Measurements from ENCODE around the gene ERCC6. TPM values are rescaled to one million over a fixed set of nuclear protein-coding genes. Genes with fewer than 3 reads are reported as not detected.

Gene ERCC6
- 32.7 and 35.1 TPM in 2 replicates for total RNA-seq

- intact Hi-C loops (cut with micrococcal nuclease): loop anchor here (1.0 to 10.0 kb wide), 6 partner anchors 30 to 1231 kb away; partner anchors contain the start of genes MAPK8 and TMEM273
These were observed at the start of gene ERCC6 for GRCh38 chr10:49538381-49539319. Gene ERCC6, minus strand, starts transcription at chr10:49539121.

DNA sequence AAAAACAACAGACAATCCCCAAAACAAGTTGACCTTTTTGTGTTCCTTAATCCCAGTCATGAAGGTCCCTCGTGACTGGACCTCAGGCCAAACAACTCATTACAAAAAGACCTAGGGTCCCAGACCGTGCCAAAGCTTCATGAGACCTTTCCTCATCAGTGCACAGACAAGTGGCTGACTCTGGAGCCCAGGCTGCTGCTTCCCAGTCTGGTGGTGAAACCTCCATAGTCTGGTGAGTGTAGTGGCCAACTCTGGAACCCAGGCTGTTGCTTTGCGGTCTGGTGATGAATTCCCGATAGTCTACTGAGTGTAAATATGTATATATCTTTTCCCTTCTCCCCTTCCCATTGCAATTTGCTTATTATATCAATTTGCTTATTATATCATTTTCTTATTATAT is 49.1 kb upstream of the ERCC6 start:
- intact Hi-C loops (cut with micrococcal nuclease): no loop called here

- intact Hi-C loops (cut with micrococcal nuclease): no loop called here
These were observed 46.5 kb upstream of the ERCC6 start for GRCh38 chr10:49585387-49585786.

GRCh38 chr10:49579621-49580020 is 40.7 kb upstream of the ERCC6 start:
- intact Hi-C loops (cut with micrococcal nuclease): no loop called here

GRCh38 chr10:49578392-49578791 is 39.5 kb upstream of the ERCC6 start:
- intact Hi-C loops (cut with micrococcal nuclease): no loop called here

DNA sequence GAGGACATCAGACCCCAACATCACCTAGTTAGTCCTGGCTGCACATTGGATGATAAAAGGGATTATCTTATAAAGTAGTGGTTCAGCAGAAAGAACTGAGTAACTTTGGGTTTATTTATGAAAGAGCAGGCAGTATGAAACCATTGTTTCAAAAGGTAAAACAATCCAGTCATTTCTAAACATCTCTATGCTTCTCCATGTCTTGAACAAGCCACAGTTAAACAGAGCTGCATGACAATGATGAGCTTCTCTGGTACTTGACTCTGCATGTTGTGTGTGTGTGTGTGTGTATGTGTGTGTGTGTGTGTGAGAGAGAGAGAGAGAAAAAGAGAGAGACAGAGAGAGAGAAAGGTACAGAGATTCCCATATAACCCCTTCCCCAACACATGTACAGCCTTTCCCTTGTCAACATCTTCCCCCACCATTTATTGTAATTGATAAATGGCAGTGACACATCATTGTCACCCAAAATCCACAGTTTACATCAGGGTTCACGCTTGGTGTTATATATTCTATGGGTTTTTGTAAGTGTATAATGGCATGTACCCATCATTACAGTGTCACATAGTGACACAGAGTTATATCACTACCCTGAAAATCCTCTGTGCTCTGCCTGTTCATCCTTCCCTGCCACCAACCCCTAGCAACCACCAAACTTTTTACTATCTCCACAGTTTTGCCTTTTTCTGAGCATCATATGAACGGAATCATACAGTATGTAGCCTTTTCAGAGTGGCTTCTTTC is 38.4 kb upstream of the ERCC6 start:
- intact Hi-C loops (cut with micrococcal nuclease): no loop called here

DNA sequence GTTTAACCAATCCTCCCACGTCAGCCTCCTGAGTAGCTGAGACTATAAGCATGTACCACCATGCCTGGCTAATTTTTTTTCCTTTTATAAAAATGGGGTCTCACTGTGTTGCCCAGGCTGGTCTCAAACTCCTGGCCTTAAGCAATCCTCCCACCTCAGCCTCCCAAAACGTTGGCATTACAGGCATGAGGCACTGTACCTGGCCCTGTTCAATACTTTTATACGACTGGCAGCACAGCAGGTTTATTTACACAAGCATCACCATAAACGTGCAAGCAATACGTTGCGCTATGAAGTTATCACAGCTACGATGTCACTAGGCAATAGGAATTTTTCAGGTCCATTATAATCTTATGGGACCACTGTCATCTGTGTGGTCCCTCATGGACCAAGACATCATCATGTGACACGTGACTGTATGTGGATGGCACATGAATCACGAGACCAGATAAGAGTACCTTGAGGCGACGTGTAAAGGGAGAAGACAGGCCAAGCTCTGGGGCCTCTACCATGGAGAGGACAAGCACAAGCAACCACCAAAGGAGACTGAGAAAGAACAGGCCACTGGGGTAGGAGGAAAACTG is 36.7 kb upstream of the ERCC6 start:
- intact Hi-C loops (cut with micrococcal nuclease): no loop called here

DNA sequence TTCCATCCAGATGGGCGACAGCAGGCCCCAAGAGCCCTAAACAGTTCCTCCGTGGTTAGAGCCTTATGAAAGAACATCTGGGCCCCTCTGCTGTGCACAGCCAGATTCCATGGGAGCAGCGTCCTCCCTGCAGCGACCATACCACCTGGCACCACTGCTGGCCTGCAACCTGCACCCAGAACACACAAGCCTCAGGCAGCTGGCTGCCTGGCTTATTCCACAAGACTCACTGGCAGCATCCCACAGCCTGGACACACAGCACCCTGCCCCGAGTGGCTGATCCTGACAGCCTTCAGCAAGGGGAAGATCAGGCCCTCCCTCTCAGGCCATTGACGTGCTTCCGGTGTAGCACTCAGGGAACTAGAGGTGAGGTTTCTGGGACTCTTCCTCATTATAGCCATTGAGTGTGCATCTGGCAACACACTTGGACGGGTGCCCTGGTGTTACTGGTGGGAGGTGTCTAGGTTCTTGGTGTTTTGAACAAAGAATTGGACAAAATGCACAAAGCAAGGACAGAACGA is 33.7 kb upstream of the ERCC6 start:
- intact Hi-C loops (cut with micrococcal nuclease): no loop called here

DNA sequence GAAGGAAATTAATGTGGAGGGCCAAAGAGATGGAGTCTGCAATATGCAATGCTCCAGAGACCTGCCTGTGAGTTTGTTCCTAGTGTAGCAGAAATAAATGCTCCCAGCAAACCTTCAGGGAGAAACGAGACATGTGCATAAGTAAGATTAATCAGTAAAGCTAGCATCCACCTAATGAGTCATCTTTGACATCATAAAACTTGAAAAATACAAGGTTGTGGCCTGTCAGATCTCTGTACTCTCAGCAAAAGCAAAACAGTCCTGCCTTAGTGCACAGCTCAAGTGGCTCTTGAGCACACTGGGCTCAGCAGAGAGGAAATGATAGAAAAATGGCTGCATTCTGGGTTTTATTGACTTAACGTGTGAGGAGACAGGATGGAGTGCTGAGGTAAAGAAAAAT is 32.5 kb upstream of the ERCC6 start:
- intact Hi-C loops (cut with micrococcal nuclease): no loop called here

DNA sequence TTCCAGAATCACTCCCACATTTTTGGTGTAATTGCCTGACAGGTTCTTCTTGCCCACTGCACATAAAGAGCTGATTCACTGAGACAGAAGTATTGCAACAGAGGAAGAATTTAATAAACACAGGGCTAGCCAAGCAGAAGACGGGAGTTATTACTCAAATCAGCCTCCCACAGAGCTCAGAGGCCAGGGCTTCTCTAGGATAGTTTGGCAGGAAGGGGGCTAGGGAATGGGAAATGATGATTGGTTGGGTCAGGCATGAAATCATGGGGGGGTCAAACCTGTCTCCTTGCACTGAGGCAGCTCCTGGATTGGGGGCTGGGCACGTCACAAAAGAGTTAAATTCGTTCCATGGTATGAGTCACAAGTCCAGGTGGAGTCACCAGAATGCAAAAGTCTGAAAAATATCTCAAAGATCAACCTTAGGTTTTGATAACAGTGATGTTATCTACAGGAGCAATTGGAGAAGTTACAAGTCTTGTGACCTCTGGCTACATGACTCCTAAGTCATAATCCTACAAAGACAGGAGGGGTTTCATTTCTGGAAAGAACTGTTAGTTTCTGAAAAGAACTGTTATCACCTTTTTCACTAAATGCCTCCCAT is 30.2 kb upstream of the ERCC6 start:
- intact Hi-C loops (cut with micrococcal nuclease): no loop called here

DNA sequence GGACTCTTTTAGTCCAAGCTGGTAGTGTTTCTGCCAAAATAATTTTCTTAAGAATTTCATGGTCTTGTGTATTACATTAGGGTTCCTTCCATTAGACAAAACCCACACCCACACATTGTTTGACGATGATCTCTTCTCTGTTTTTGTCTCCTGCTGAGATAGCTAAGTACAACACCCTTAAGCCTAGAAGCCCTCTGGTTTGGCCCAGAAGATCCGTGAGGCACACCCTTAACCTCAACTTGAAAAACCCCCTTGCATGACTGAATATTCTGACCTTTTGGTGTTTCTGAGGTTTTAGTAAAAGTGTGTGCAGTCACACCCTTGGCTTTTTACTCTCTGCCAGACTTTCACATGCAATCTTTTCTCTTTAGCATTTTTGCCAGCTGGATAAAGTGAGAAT is 29.3 kb upstream of the ERCC6 start:
- intact Hi-C loops (cut with micrococcal nuclease): loop anchor here (1.0 kb wide), 1 partner anchor 29 kb away; the partner anchor contains the start of gene ERCC6

GRCh38 chr10:49567810-49568209 is 28.9 kb upstream of the ERCC6 start:
- intact Hi-C loops (cut with micrococcal nuclease): loop anchor here (1.0 kb wide), 1 partner anchor 29 kb away; the partner anchor contains the start of gene ERCC6

GRCh38 chr10:49564461-49565009 is 25.6 kb upstream of the ERCC6 start:
- intact Hi-C loops (cut with micrococcal nuclease): no loop called here

- intact Hi-C loops (cut with micrococcal nuclease): no loop called here
These were observed 24.0 kb upstream of the ERCC6 start for GRCh38 chr10:49562893-49563292.

DNA sequence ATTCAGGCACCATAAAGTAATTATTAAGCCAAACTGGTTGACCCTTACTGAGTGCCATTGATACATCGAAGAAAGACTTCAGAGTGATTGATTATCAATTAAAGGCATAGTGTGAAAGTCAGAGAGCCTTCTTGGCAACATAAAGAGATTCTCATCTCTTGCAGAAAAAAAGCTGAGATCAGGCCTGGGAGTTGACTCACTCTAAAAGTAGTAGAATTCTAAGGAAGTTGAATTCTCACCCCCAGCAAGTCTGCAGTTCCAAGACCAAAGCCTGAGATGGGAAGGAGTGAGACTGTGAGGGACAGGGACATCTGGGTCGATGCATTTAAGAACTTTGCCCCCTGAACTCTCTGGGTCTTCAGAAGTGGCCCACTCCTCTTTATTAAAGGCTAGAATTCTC is 21.6 kb upstream of the ERCC6 start:
- intact Hi-C loops (cut with micrococcal nuclease): no loop called here

DNA sequence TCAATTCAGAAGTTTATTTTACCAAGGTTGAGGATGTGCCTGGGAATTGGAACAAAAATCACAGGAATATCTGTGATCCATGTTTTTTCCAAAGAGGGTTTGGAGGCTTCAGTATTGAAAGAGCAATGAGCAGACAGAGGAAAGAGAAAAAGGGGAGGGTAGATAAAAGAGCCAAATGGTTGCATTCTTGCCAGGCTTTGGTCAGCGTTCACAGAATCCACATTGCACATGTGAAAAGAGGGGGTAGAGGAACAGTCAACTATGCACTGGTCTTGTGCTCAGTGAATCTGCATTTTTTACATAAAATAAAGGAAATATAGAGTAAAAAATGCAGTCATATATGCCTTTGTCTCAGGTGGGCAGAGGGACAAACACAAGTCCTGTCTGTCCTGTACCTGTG is 20.6 kb upstream of the ERCC6 start:
- intact Hi-C loops (cut with micrococcal nuclease): no loop called here

DNA sequence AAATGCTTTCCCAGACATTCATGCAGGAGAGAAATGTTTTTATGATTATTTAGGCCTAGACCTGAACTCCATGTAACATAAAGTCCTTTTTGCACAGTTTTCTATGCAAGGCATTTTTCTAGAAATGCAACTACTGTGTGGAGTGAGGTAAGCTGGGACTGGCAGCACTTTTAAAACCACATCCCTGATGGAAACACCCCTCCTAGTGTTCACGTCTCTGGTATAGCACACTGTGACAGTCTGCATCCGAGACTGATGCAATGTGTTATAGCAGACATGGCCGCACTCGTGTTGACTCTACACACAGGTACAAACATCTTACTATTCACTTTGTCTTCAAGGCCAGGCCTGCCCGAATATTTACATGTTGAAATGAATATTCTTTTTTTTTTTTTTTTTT is 19.3 kb upstream of the ERCC6 start:
- intact Hi-C loops (cut with micrococcal nuclease): no loop called here

DNA sequence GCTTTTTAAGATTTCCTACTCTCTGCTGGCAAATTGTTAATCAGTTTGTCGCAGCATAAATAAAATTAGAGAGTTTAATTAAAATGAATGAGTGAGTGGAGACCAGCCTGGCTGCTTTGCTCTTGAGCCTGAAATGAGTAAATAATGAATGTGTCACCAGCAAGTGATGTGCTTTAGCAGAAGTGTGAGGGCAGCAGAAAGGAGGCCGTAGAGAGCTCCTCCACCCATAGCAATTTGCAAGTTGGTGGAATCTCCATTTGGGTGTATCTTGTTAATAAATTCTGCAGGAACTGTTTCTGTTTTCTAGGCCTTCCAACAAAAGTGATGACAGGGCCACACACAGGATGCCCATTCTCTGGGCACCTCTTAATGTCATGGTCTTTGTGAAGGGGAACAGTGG is 18.8 kb upstream of the ERCC6 start:
- intact Hi-C loops (cut with micrococcal nuclease): no loop called here

DNA sequence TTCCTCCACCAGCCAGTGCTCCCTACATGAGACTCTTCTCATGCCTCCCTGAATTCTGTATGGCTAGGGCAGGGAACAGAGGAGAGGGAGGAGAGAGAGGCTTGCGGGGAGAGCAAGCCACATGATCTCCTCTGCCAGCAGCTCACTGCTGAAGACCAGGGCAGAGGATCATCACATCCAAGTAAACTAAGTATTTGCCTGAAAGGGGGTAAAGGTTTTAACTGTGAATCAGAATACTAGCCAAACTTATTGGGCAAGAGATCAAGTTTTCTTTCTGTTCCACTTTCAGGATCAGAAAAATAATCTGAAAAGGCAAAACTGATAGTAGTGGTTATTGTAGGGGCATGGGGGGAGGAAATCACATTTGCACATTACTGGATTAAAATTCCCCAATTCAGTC is 17.8 kb upstream of the ERCC6 start:
- intact Hi-C loops (cut with micrococcal nuclease): no loop called here

DNA sequence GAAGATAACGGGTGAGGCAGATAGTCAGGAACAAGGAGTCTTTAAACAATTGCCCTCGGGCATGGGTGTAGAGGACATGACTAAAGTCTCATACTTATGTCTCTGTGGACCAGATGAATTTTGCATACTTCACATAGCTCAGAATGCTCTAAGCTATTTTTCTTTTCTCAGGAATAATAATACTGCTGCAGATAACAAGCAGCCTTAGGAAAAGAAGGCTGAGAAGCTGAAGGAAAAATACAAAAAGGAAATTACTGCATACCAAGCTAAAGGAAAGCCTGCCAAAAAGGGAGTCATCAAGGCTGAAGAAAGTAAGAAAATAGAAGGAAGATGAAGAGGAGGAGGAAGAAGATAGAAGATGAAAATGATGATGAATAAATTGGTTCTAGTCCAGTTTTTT is 13.4 kb upstream of the ERCC6 start:
- intact Hi-C loops (cut with micrococcal nuclease): no loop called here

- intact Hi-C loops (cut with micrococcal nuclease): no loop called here
These were observed 11.6 kb upstream of the ERCC6 start for GRCh38 chr10:49550563-49550962.

All from T-helper 2 cell treated with Interferon-gamma antibody and Interleukin-4, amounts not matched to agents 100 ng/mL and 5 ng/mL, for 36 hours (primary cell).